ENCODE measurements around the gene PTPN20.

DNA sequence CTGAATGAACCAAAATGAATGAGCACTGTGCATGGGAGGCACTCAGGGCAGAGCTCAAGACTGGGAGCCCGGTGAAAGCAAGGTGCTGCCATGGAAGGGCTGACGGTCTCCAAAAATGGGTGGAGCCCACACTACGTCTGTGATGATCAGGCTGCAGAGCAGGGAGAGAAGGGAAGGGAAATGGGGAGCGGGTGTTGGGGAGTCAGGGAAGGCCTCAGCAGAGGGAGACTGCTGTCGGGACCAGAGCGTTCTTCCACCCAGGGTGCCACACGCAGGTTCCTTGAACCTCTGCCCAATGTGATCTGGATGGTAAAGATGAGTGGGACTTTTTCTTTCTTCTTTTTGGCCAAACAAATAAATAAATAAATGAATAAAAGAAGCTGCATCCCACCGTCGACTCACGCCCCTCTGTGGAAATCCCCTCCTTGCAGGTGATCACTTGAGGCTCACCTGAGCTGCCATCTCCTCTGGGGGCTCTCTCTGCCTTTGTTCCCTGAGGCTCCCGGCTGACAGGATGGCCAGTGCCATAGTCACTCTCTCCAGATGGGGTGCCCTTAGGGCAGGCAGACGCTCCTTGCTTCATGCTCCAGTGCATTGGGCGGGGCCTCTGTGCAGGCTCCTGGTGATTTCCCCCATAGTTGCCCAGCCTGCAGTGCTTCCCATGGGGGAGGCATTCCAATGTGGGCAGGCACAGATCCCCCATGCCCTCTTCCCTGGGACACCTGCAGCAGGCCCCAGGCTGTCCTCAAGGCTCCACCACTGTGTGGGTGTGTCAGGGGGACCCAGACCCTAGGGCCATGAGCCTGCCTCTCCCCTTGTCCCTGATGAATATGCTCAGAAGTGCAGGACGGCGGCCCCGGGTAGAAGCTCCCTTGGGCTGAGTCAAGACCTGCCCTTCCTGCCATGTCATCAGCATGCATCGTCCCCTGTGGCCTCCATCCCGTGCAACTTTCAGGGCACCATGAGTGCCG, 131.8 kb downstream of the PTPN20 start:
- TF ChIP-seq, protein P1, sequence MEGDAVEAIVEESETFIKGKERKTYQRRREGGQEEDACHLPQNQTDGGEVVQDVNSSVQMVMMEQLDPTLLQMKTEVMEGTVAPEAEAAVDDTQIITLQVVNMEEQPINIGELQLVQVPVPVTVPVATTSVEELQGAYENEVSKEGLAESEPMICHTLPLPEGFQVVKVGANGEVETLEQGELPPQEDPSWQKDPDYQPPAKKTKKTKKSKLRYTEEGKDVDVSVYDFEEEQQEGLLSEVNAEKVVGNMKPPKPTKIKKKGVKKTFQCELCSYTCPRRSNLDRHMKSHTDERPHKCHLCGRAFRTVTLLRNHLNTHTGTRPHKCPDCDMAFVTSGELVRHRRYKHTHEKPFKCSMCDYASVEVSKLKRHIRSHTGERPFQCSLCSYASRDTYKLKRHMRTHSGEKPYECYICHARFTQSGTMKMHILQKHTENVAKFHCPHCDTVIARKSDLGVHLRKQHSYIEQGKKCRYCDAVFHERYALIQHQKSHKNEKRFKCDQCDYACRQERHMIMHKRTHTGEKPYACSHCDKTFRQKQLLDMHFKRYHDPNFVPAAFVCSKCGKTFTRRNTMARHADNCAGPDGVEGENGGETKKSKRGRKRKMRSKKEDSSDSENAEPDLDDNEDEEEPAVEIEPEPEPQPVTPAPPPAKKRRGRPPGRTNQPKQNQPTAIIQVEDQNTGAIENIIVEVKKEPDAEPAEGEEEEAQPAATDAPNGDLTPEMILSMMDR (IDR thresholded peaks at IDR 0.05), result no peak
- TF ChIP-seq EP300 (IDR thresholded peaks at IDR 0.05) (no peak), POLR2A (IDR thresholded peaks at IDR 0.05) (no peak), POLR2AphosphoS5 (IDR thresholded peaks at IDR 0.05) (no peak)
